IPS-NIHi7 (cell line): ENCODE results near the gene SMC1A.

Experiments used
- DNase-seq: peaks from one replicate; pipeline ENCODE4 v3.0.0; 2012; ENCODE audit warnings: mixed read lengths; ENCODE audit errors: extremely low spot score

The SMC1A gene

GRCh38 chrX:53340852-53341645 is 81.4 kb downstream of the SMC1A start:
- no peak for DNase-seq

- no peak for DNase-seq
These were observed 85.4 kb downstream of the SMC1A start for GRCh38 chrX:53337101-53337500.

- DNase-seq: no peak
These were observed 88.6 kb downstream of the SMC1A start for GRCh38 chrX:53333853-53334252.

DNA sequence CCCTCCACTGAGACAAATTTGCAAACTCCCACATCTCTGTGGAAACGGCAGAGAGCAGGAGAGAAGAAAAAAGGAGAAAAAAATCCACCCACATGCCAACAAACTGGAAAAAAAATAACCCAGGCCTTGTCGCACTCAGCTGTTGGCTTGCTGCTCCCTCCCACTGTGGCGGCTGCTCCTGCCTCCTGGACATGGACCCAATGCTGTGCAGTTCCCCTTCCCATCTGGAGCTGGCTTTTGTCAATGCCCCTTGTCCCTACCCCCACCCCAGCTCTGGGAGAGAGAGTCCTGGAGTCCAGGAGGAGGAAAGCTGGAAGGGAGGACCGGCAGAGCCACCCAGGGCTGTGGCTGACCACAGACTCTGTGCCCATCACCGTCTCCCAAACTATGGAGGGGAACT is 90.2 kb downstream of the SMC1A start:
- no peak for DNase-seq

- no peak for DNase-seq
These were observed 92.1 kb downstream of the SMC1A start for GRCh38 chrX:53330331-53330730.

DNA sequence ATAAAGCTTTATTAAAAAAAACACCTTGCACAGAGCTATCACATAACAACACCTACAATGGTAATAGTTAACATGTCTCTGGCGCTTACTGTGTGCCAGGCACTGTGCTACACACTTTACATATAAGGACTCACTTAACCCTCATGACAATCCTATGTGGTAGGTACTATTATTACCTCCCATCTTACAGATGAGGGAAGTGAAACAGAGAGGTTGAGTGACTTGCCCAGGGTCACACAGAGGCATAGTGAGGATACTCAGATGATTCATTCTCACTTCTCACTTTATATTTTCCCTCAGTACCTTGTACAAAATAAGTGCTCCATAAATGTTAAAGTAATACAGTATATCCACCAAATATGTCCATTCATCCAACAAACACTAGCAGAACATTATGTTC is 97.7 kb downstream of the SMC1A start:
- no peak for DNase-seq
